Astrocyte (in vitro differentiated cells and primary cell): ENCODE results near the gene PNPLA2. TPM values are rescaled to one million over a fixed set of nuclear protein-coding genes. Genes with fewer than 3 reads are reported as not detected.
A peak's percentile ranks its signal among the peaks of the same experiment; 100 is the strongest.

Experiments used
- DNase-seq: peaks from one replicate; pipeline ENCODE4 v3.0.0-alpha.2; 2010; ENCODE audit warnings: low read depth
- FAIRE-seq: peaks from 2 replicates; lab custom pipeline; 2011; peaks lifted over from hg19 to GRCh38; lab: Jason Lieb, UNC
- H2AFZ ChIP-seq: 2 replicates; pipeline ENCODE4 v1.6.0; 2012; ENCODE audit warnings: low read depth, low read length, inconsistent platforms
- H3K27ac ChIP-seq: 2 replicates; pipeline ENCODE4 v1.5.1; 2011; ENCODE audit warnings: low read depth, low read length, inconsistent platforms
- H3K27me3 ChIP-seq: 2 replicates; pipeline ENCODE4 v1.6.0; 2011; ENCODE audit warnings: low read length, inconsistent platforms; ENCODE audit not compliant: insufficient read depth
- H3K36me3 ChIP-seq: 2 replicates; pipeline ENCODE4 v1.5.1; 2011; ENCODE audit warnings: low read length, inconsistent platforms; ENCODE audit not compliant: insufficient read depth
- H3K4me1 ChIP-seq: 2 replicates; pipeline ENCODE4 v1.5.1; 2011; ENCODE audit warnings: low read length, inconsistent platforms; ENCODE audit not compliant: insufficient read depth
- H3K4me2 ChIP-seq: 2 replicates; pipeline ENCODE4 v1.6.0; 2012; ENCODE audit warnings: low read length, inconsistent platforms
- H3K4me3 ChIP-seq: 2 replicates; pipeline ENCODE4 v1.5.1; 2011; ENCODE audit warnings: low read depth, mild to moderate bottlenecking, low read length, inconsistent platforms; ENCODE audit not compliant: insufficient read depth
- H3K79me2 ChIP-seq: 2 replicates; pipeline ENCODE4 v1.6.0; 2012; ENCODE audit warnings: mild to moderate bottlenecking, low read length, inconsistent platforms; ENCODE audit not compliant: insufficient read depth
- H3K9ac ChIP-seq: 2 replicates; pipeline ENCODE4 v1.6.0; 2012; ENCODE audit warnings: mild to moderate bottlenecking, low read length, inconsistent platforms
- H3K9me3 ChIP-seq: 2 replicates; pipeline ENCODE4 v1.5.1; 2012; ENCODE audit warnings: low read depth, mild to moderate bottlenecking, low read length, inconsistent platforms; ENCODE audit not compliant: insufficient read depth
- H4K20me1 ChIP-seq: 2 replicates; pipeline ENCODE4 v1.6.0; 2012; ENCODE audit warnings: low read length, inconsistent platforms; ENCODE audit not compliant: insufficient read depth
- H3K27ac Mint-ChIP-seq: one replicate; pipeline ENCODE4 v1.8.0; 2021; ENCODE audit warnings: mild to moderate bottlenecking, mixed read lengths; ENCODE audit not compliant: unreplicated experiment
- H3K27me3 Mint-ChIP-seq: one replicate; pipeline ENCODE4 v1.8.0; 2021; ENCODE audit warnings: low read depth, mixed read lengths; ENCODE audit not compliant: unreplicated experiment
- H3K36me3 Mint-ChIP-seq: one replicate; pipeline ENCODE4 v1.8.0; 2021; ENCODE audit warnings: low read depth, mixed read lengths; ENCODE audit not compliant: unreplicated experiment
- H3K4me1 Mint-ChIP-seq: one replicate; pipeline ENCODE4 v1.8.0; 2021; ENCODE audit warnings: low read depth, mixed read lengths; ENCODE audit not compliant: unreplicated experiment
- H3K4me3 Mint-ChIP-seq: one replicate; pipeline ENCODE4 v1.8.0; 2021; ENCODE audit warnings: mild to moderate bottlenecking, moderate library complexity, mixed read lengths; ENCODE audit not compliant: unreplicated experiment
- H3K9me3 Mint-ChIP-seq: one replicate; pipeline ENCODE4 v1.8.0; 2021; ENCODE audit warnings: mild to moderate bottlenecking, mixed read lengths; ENCODE audit not compliant: unreplicated experiment
- CTCF ChIP-seq: IDR thresholded peaks from 2 replicates; pipeline ENCODE4 v1.5.1; 2011; ENCODE audit warnings: low read depth, mild to moderate bottlenecking, inconsistent platforms, low read length, moderate library complexity; ENCODE audit not compliant: insufficient read depth
- EZH2 ChIP-seq: IDR thresholded peaks from 2 replicates; pipeline ENCODE4 v1.6.1; 2012; ENCODE audit warnings: mild to moderate bottlenecking, low read length, inconsistent platforms; ENCODE audit not compliant: insufficient read depth
- total RNA-seq: library from RNA; stranded (reverse); gene quantifications from 2 replicates; pipeline ENCODE4 v1.2.1, GENCODE V29; 2021

Gene PNPLA2
- total RNA-seq, 1 donor from 2014 or later: 46.8 TPM

GRCh38 chr11:774873-775592, 43.7 kb upstream of the PNPLA2 start:
- Histone ChIP-seq H2AFZ (no peak overlapping the region), H3K4me1 (peaks cover 27% of the 10 kb centered on the region), H3K79me2 (peaks cover 94% of the 10 kb centered on the region), H3K4me3 (no peak overlapping the region), H3K27me3 (no peaks in the 10 kb centered on the region), H3K9me3 (no peaks in the 10 kb centered on the region), H3K36me3 (no peaks in the 10 kb centered on the region), H4K20me1 (peaks cover 72% of the 10 kb centered on the region), H3K9ac (no peak overlapping the region), H3K4me2 (peak overlapping the region; percentile 100), H3K27ac (no peak overlapping the region)
- no peak for FAIRE-seq
- Mint-ChIP-seq H3K27ac (no peak overlapping the region), H3K27me3 (no peaks in the 10 kb centered on the region), H3K9me3 (no peaks in the 10 kb centered on the region), H3K4me1 (peaks cover 8% of the 10 kb centered on the region), H3K4me3 (peak overlapping the region; percentile 93), H3K36me3 (no peaks in the 10 kb centered on the region)
- DNase-seq: peak; percentile 37
- TF ChIP-seq CTCF (no peak), EZH2 (no peak)

GRCh38 chr11:776263-776560, 42.5 kb upstream of the PNPLA2 start:
- Histone ChIP-seq H4K20me1 (peaks cover 68% of the 10 kb centered on the region), H3K4me1 (peaks cover 27% of the 10 kb centered on the region), H3K4me2 (peak overlapping the region; percentile 100), H3K4me3 (peak overlapping the region; percentile 83), H2AFZ (peak overlapping the region; percentile 18), H3K36me3 (no peaks in the 10 kb centered on the region), H3K27ac (peak overlapping the region; percentile 77), H3K79me2 (peaks cover 89% of the 10 kb centered on the region), H3K9me3 (no peaks in the 10 kb centered on the region), H3K9ac (peak overlapping the region; percentile 91), H3K27me3 (no peaks in the 10 kb centered on the region)
- Mint-ChIP-seq H3K27me3 (no peaks in the 10 kb centered on the region), H3K4me1 (peaks cover 8% of the 10 kb centered on the region), H3K9me3 (no peaks in the 10 kb centered on the region), H3K4me3 (peak overlapping the region; percentile 93), H3K36me3 (peaks cover 4% of the 10 kb centered on the region), H3K27ac (peak overlapping the region; percentile 80)
- FAIRE-seq (no peak), DNase-seq (no peak)
- TF ChIP-seq EZH2 (no peak), CTCF (no peak)
